ENCODE measurements around the gene RETREG3. TPM values are rescaled to one million over a fixed set of nuclear protein-coding genes. Genes with fewer than 3 reads are reported as not detected.

RETREG3 gene
- total and polyA plus RNA-seq, 2 of the 13 experiments (the other 11 are each of a cell fraction or from before 2014, with no cell fraction given) = 47.0 to 55.8 TPM

- TF ChIP-seq ZFP37 (CRISPR knock-in tag; IDR thresholded peaks at IDR 0.05; ENCODE audit: borderline replicate concordance) (no peak), ZHX2 (IDR thresholded peaks at IDR 0.05; ENCODE audit: low read depth) (no peak; the same call in none of the 2 replicates), ZHX2 (CRISPR knock-in tag; IDR thresholded peaks at IDR 0.05; ENCODE audit: borderline replicate concordance) (no peak), ZNF660 (CRISPR knock-in tag; IDR thresholded peaks at IDR 0.05; ENCODE audit: borderline replicate concordance, low read depth) (no peak), ZNF772 (CRISPR knock-in tag; IDR thresholded peaks at IDR 0.05) (no peak; the same call in 1 of the 2 replicates), SETDB1 (CRISPR knock-in tag; IDR thresholded peaks at IDR 0.05; ENCODE audit: borderline replicate concordance) (no peak), SMARCE1 (IDR thresholded peaks at IDR 0.05; ENCODE audit: borderline replicate concordance) (no peak), ZNF75D (CRISPR knock-in tag; IDR thresholded peaks at IDR 0.05; ENCODE audit: borderline replicate concordance) (no peak), YY1 (IDR thresholded peaks at IDR 0.05; ENCODE audit: insufficient read depth, insufficient replicate concordance, low read depth, low read length) (peak; percentile 24), IKZF5 (CRISPR knock-in tag; IDR thresholded peaks at IDR 0.05) (no peak; the same call in 1 of the 2 replicates), ZNF10 (CRISPR knock-in tag; IDR thresholded peaks at IDR 0.05; ENCODE audit: borderline replicate concordance, low read depth) (no peak), SOX5 (CRISPR knock-in tag; IDR thresholded peaks at IDR 0.05; ENCODE audit: borderline replicate concordance) (no peak), ZSCAN5A (CRISPR knock-in tag; IDR thresholded peaks at IDR 0.05; ENCODE audit: borderline replicate concordance) (no peak), ZNF569 (CRISPR knock-in tag; IDR thresholded peaks at IDR 0.05; ENCODE audit: borderline replicate concordance) (no peak), NFE2 (CRISPR knock-in tag; IDR thresholded peaks at IDR 0.05) (no peak), CBX5 (CRISPR knock-in tag; IDR thresholded peaks at IDR 0.05; ENCODE audit: borderline replicate concordance) (0 out of 2 replicates have a peak, but pooled peaks have one; percentile 13), HNRNPK (IDR thresholded peaks at IDR 0.05; ENCODE audit: low read depth, low read length, poor library complexity, severe bottlenecking) (no peak), RBM39 (IDR thresholded peaks at IDR 0.05; ENCODE audit: low read depth, low read length, poor library complexity, severe bottlenecking) (no peak), ZNF652 (CRISPR knock-in tag; IDR thresholded peaks at IDR 0.05; ENCODE audit: borderline replicate concordance, low read depth) (no peak)
Observed at GRCh38 chr17:42535155-42536047, 73.8 kb downstream of the RETREG3 start (continued).

All from HepG2 (cell line).